GM19395 (cell line): Measurements from ENCODE around the gene VSTM4.

Source experiments
- ATAC-seq: cut with Tn5 transposase; IDR thresholded peaks from one replicate; pipeline ENCODE4 v1.9.1; 2021; ENCODE audit warnings: mild to moderate bottlenecking, moderate library complexity; ENCODE audit not compliant: unreplicated experiment

VSTM4 gene

GRCh38 chr10:49118430-49119074 lies 3.2 kb upstream of the VSTM4 start:
- no peak for ATAC-seq

- no peak for ATAC-seq
These were observed 2.2 kb upstream of the VSTM4 start for GRCh38 chr10:49117376-49118070.

DNA sequence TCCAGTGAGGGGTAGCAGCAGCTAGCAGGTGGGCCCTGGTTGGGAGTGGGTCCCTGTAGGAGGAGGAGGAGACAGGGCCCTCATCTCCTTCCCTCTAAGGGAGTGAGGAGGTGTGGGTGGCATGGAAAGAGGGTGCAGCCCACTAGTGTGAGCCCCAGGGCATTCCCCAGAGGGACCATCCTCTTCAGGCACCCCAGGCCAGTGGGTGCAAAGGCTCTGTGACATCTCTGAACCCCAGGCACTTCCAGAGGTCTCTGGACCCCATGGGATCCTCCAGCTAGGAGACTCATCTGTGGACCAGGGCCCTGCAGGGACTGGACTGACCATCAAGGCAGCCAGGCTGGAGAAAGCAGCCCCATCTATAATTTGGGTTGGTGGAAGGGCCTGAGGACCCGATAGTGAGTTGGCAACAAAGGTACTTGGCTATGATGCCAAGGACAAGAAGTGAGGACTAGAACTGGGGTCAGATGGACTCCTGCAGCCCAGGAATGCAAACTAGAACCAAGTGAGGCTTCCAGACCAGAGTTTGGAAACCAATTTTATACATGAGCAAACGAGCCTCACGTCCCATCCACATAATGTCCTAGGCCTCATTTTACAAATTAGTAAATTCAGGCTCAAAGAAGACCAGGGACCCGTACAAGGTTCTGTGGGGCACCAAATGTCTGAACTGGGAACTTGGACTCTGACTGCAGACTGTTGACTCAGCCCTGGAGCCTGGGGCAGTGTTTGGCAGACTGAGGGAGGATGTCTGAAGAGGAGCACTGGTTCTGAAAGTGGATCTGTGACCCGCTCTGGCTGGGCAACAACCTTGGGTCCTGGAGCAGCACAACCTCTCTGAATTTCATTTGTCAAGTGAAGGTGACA lies 1.4 kb upstream of the VSTM4 start:
- no peak for ATAC-seq

GRCh38 chr10:49115796-49116508 lies 630 bp upstream of the VSTM4 start:
- no peak for ATAC-seq

DNA sequence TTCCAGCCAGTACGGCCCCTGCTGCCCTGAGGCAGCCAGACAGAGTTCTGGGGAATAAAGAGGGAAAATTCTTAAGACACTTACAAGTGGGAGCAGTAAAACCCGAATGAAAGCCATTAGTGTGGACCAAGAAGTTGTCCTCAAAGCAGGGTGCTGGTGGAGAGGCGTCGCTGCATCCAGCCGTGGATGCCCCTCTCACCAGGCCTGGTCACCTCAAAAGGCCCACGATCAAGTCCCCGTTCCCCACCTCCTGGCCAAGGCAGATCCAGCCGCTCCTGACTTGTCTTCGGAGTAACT lies 656 bp downstream of the VSTM4 start:
- ATAC-seq, result no peak

- no peak for ATAC-seq
These were observed 1.6 kb downstream of the VSTM4 start for GRCh38 chr10:49113741-49114141.

- no peak for ATAC-seq
These were observed 2.5 kb downstream of the VSTM4 start for GRCh38 chr10:49112851-49113250.

GRCh38 chr10:49112098-49112497 lies 3.2 kb downstream of the VSTM4 start:
- ATAC-seq, result no peak

- ATAC-seq, result no peak
These were observed 4.0 kb downstream of the VSTM4 start for GRCh38 chr10:49111320-49111698.

DNA sequence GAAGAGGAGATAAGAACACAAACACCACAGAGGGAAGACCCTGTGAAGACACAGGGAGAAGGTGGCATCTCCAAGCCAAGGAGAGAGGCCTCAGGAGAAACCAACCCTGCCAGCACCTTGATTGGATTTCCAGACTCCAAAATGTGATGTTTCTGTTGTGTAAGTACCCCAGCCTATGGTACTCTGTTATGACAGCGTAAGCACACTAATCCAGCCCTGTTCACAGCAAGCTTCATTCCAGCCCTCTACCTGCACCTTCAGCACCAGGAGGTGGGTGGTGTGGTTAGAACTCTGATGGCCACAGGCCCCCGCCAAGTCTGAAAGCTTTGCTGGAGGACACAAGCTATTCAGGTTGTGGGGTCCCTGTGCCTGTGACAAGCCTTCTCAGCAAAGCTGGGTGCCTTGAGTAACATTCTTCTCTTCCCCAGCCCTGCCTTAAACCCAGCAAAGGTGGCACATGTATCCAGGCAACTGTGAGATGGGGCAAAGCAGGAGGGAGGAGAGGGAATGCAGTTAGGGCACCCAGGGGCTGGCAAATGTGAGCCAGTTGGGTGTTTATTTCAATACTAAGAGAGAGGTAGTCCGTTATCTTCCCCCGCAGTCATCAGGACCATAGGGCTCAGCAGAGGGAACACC lies 4.5 kb downstream of the VSTM4 start:
- no peak for ATAC-seq

- ATAC-seq, result no peak
These were observed 5.5 kb downstream of the VSTM4 start for GRCh38 chr10:49109669-49110340.

DNA sequence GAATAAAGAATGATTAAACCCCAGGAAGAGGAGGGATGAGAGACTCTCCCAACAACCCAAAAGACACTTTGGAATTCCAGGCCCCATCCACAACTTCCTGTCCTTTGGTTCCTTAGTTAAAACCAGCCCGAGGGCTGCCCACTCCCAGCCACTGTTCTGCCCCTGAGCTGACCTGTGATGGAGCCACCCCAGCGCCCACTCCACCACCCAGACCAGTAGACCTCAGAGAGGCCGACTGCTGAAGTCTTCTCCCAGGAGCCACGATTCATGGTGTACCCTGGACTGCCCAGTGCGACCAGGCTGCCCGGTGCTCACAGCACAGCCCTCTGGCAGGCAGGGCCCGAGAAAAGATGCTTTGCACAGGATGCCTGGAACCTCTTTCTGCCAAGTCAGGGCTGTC lies 6.7 kb downstream of the VSTM4 start:
- ATAC-seq, result no peak

DNA sequence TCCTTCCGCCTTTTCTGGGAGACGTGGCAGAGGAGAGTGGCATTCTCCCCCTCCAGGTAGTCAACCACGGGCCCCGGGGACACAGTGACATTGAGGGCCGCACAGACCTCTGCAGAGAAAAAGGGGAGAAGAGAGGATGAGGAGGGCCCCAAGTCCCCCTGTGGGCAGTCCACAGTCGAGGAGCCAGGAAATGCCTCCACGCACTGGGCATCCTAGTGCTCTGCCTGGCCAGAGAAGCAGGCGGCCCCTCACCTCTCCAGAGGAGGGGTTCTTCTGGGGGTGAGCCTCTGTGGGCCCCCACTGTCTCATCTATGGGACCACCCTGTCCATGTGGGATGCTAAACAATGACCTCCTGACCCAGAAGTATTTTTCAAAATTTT lies 7.4 kb downstream of the VSTM4 start:
- ATAC-seq, result no peak

GRCh38 chr10:49107111-49107886 lies 8.0 kb downstream of the VSTM4 start:
- ATAC-seq, result no peak

DNA sequence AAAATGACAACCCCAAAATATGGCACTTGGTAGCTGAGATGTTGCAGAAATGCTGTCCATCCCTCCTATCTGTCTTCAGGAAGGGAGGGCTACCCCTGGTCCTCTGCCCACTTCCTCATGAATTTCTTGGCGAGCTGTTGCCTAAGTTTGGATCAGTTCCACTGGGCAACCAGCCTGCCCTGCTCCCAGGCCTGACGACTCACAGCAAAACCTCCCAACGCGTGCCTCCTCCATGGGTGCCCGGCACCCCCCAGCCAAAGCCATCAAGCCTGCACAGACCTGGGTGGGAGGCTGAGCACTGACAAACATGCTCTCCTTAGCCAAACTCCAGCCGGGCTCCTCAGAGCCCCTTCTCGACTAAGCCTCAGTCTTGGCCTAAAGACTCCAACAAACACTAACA lies 8.9 kb downstream of the VSTM4 start:
- ATAC-seq, result no peak

GRCh38 chr10:49105076-49105475 lies 10.2 kb downstream of the VSTM4 start:
- no peak for ATAC-seq

GRCh38 chr10:49104323-49104722 lies 11.0 kb downstream of the VSTM4 start:
- ATAC-seq, result no peak

DNA sequence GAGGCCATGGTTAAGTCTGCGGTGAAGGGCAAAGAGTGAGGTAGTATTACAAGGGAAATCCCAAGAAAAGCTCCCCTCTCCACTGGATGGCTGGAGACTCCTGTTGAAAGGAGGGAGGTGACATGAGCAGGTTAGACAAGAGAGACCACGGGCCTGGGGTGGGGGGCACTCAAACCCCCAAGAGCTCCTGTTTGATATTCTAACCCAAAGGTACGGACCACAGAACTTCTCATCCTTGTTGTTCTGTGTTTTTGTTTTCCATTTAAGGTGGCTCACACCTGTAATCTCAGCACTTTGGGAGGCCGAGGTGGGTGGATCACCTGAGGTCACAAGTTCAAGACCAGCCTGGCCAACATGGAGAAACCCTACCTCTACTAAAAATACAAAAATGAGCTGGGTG lies 11.6 kb downstream of the VSTM4 start:
- no peak for ATAC-seq

DNA sequence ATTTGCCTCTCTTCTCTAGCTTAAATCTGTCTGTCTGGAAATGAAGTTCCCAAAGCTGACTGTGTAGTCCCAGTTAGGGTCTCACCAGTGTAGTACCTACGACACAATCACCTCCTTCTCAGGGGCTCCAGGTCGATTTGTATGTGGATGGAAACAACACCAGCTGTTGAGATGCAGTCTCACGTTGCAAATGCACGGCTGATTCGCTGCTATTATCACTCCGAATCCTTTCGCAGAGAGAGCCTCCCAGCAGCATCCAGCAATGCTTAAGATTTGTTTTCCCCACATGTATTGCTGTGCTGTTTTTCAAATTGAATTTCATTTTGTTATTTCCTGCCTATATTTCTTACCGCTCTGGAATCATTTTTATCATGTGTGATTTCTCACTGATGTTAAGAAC lies 16.3 kb downstream of the VSTM4 start:
- no peak for ATAC-seq
